ENCODE results near the gene POLR1B. TPM values are rescaled to one million over a fixed set of nuclear protein-coding genes. Genes with fewer than 3 reads are reported as not detected.

The POLR1B gene
- total and polyA plus RNA-seq, 7 experiments from 2014 or later: 10.1 to 41.8 (median 25.2) TPM

DNA sequence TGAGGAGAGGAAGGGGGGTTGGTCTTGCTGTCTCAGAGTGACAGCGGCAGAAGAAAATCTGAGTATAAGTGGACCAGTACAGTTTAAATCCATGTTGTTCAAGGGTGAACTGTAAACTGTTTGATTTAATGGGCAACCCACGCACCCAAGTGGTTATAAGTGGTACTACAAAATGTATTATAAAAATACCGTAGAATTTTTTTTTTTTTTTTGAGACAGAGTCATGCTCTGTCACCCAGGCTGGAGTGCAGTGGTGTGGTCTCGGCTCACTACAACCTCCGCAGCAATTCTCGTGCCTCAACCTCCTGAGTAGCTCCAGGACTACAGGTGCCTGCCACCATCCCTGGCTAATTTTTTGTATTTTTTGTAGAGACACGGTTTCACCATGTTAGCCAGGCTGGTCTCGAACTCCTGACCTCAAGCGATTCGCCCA, 40.1 kb downstream of the POLR1B start:
- Histone ChIP-seq H3K27me3 (ENCODE audit: control insufficient read depth in 2 of 2, insufficient read depth in 2 of 2, low read length in 2 of 2) (no peaks in the 10 kb centered on the region), H3K27ac (ENCODE audit: low read depth, low read length) (no peak overlapping the region), H3K4me3 (ENCODE audit: low read length) (no peak overlapping the region), H3K9me3 (ENCODE audit: control insufficient read depth in 2 of 3, low read length in 3 of 3) (no peaks in the 10 kb centered on the region), H3K36me3 (ENCODE audit: control insufficient read depth in 2 of 3, insufficient read depth in 3 of 3, low read length in 3 of 3) (peaks cover 0 to 12% (median 0%) of the 10 kb centered on the region in 3 experiments), H3K4me1 (ENCODE audit: control insufficient read depth in 2 of 2, insufficient read depth in 2 of 2, low read length in 2 of 2) (peaks cover 11 to 15% of the 10 kb centered on the region in 2 donors)
- ChIA-PET CTCF (interaction anchor here (0.7 kb wide), 1 partner anchor 9 kb away, joined by 4 read pairs; no protein-coding TSS in a partner anchor), POLR2A (interaction anchor here (0.6 to 1.0 kb wide), 2 partner anchors 15 to 87 kb away, joined by 3 to 5 read pairs; no protein-coding TSS in a partner anchor)
- Mint-ChIP-seq H3K36me3 (peaks cover 9 to 18% (median 11%) of the 10 kb centered on the region in 5 donors), H3K27me3 (peaks cover 0 to 2% (median 0%) of the 10 kb centered on the region in 5 donors), H3K27ac (peak overlapping the region in 5 of 9 donors; percentile 52 to 99 (median 94)), H3K4me3 (peak overlapping the region in 2 of 10 donors; percentile 21 to 58), H3K9me3 (peaks cover 0 to 7% (median 0%) of the 10 kb centered on the region in 11 donors), H3K4me1 (peaks cover 26 to 45% (median 36%) of the 10 kb centered on the region in 7 donors)
- peak in 8 of 9 donors; percentile 30 to 70 (median 54) for DNase-seq
- intact Hi-C loops (cut with micrococcal nuclease): loop anchor here (1.0 to 10.0 kb wide), 7 partner anchors 101 to 700 kb away; partner anchors contain the start of gene ANAPC1 (in 2 of the 2)
- peak; percentile 45 for ATAC-seq

DNA sequence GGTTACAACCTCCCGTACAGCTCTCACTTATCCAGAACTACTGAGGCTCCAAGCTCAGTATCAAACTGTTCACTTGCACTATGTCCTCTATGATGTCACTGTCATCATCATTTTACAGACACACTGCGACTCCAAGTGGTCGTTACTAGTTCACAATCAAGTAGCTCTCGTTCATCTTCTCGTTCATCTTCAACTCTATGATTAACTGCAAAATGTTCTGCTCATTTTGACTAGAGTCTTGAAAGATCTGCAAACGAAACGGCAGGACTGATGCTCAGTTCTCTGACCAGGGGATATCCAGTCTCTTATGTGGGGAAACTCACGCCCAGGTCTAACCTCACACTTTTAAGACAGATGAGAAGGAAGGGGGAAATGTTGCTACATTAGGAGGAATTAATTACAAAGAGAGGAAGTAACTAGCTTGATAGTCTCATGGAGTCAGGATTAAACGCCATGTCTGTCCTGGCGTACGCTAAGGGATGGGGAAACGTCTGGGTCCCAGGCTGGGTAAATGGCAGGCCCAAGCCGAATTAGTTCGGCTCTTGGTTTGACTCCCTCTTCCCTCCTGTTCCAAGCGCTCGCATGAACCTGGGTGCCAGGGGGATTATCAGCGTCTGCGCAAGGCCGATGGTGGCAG, 41.4 kb downstream of the POLR1B start:
- Mint-ChIP-seq H3K4me3 (peak overlapping the region; percentile 91 to 98 (median 96)), H3K27me3 (peaks cover 0 to 2% (median 0%) of the 10 kb centered on the region in 5 donors), H3K27ac (peak overlapping the region; percentile 93 to 99 (median 96)), H3K4me1 (peaks cover 26 to 49% (median 37%) of the 10 kb centered on the region in 7 donors), H3K36me3 (peaks cover 12 to 24% (median 15%) of the 10 kb centered on the region in 5 donors), H3K9me3 (peaks cover 0 to 7% (median 0%) of the 10 kb centered on the region in 11 donors)
- Histone ChIP-seq H3K9me3 (ENCODE audit: control insufficient read depth in 2 of 3, low read length in 3 of 3) (no peaks in the 10 kb centered on the region), H3K4me1 (ENCODE audit: control insufficient read depth in 2 of 2, insufficient read depth in 2 of 2, low read length in 2 of 2) (peaks cover 11 to 15% of the 10 kb centered on the region in 2 donors), H3K27ac (ENCODE audit: low read depth, low read length) (peak overlapping the region; percentile 79), H3K36me3 (ENCODE audit: control insufficient read depth in 2 of 3, insufficient read depth in 3 of 3, low read length in 3 of 3) (peaks cover 0 to 25% (median 0%) of the 10 kb centered on the region in 3 experiments), H3K4me3 (ENCODE audit: low read length) (peak overlapping the region; percentile 76), H3K27me3 (ENCODE audit: control insufficient read depth in 2 of 2, insufficient read depth in 2 of 2, low read length in 2 of 2) (no peaks in the 10 kb centered on the region)
- intact Hi-C loops (cut with micrococcal nuclease): loop anchor here (1.0 to 10.0 kb wide), 18 partner anchors 41 to 701 kb away; partner anchors contain the start of genes ANAPC1 (in 2 of the 2), POLR1B (in 2 of the 2), SLC20A1 (in 2 of the 2) and ZC3H6 (in 2 of the 2)
- POLR2A ChIA-PET: interaction anchor here (0.7 to 2.5 kb wide), 13 partner anchors 14 to 699 kb away, joined by 3 to 8 read pairs (median 4); partner anchors contain the start of genes ANAPC1, SLC20A1 and TMEM87B
- DNase-seq (peak in 5 of 9 donors; percentile 9 to 20 (median 11)), ATAC-seq (no peak)
- CTCF ChIA-PET: interaction anchor here (0.6 to 1.9 kb wide), 3 partner anchors 103 to 377 kb away, joined by 3 to 6 read pairs (median 5); no protein-coding TSS in a partner anchor

DNA sequence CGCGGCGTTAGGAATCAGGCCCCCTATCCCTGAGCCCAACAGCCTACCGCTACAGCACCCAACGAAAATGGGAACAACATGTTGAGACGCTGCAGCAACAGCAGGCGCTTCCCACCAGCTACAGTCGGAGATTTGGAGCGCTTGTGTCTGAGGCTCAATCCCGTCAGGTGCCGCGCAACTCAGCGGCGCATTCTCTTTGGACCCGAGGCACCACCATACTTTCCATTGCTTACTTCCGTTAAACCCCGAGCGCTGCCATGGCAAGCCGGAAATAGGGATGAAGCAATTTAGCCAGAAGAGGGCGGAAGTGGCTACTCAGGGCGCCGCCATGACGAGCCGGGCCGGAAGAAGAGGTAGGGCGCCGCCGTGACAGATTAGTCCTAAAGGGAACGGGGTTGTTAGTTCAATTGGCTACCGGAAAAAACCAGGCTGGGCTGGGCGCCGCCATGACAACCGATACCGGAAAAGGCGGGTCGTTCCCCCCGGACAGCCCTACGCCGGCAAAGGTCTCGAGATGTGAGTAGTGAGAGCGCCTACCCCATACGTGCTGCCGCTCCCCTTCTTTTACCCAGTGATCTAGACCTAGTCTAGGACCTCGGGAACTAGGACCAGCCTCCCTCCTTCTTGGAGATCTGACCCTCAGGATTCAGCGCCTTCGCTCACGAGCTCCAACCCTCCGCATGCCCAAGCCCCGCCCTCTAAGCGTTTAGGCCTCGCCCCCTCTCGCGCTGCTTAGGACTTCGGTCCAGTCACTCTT, 42.0 kb downstream of the POLR1B start, which contains the start of gene CHCHD5:
Gene CHCHD5 (plus strand): TSS at position 476 of the 757 bp plus-strand sequence. CDS start 39 bp downstream, at position 515.
- peaks cover 0 to 26% (median 0%) of the 10 kb centered on the region in 3 experiments for H3K36me3 ChIP-seq (ENCODE audit: control insufficient read depth in 2 of 3, insufficient read depth in 3 of 3, low read length in 3 of 3)
- peak within 1 kb of the TSS; percentile 79 for H3K27ac ChIP-seq (ENCODE audit: low read depth, low read length)
- H3K9me3 ChIP-seq (ENCODE audit: control insufficient read depth in 2 of 3, low read length in 3 of 3): no peaks in the 10 kb centered on the region
- Mint-ChIP-seq H3K4me1 (peaks cover 26 to 49% (median 38%) of the 10 kb centered on the region in 7 donors), H3K4me3 (peak within 1 kb of the TSS; percentile 91 to 98 (median 96)), H3K36me3 (peaks cover 12 to 24% (median 16%) of the 10 kb centered on the region in 5 donors), H3K27ac (peak within 1 kb of the TSS; percentile 93 to 99 (median 96)), H3K9me3 (peaks cover 0 to 7% (median 0%) of the 10 kb centered on the region in 11 donors), H3K27me3 (peaks cover 0 to 2% (median 0%) of the 10 kb centered on the region in 5 donors)
- DNase-seq (peak; percentile 72 to 95 (median 93)), ATAC-seq (peak; percentile 94)
- peaks cover 11 to 15% of the 10 kb centered on the region in 2 donors for H3K4me1 ChIP-seq (ENCODE audit: control insufficient read depth in 2 of 2, insufficient read depth in 2 of 2, low read length in 2 of 2)
- ChIA-PET CTCF (interaction anchor here (0.9 to 1.9 kb wide), 4 partner anchors 10 to 107 kb away, joined by 3 to 6 read pairs (median 4); no protein-coding TSS in a partner anchor), POLR2A (interaction anchor here (0.8 to 2.5 kb wide), 16 partner anchors 36 to 529 kb away, joined by 3 to 8 read pairs (median 4); partner anchors contain the start of genes SLC20A1 and TMEM87B)
- H3K27me3 ChIP-seq (ENCODE audit: control insufficient read depth in 2 of 2, insufficient read depth in 2 of 2, low read length in 2 of 2): no peaks in the 10 kb centered on the region
- intact Hi-C loops (cut with micrococcal nuclease): loop anchor here (1.0 to 10.0 kb wide), 17 partner anchors 40 to 702 kb away; partner anchors contain the start of genes ANAPC1 (in 2 of the 2), POLR1B (in 2 of the 2), SLC20A1 (in 2 of the 2) and ZC3H6 (in 2 of the 2)
- peak within 1 kb of the TSS; percentile 76 for H3K4me3 ChIP-seq (ENCODE audit: low read length)

DNA sequence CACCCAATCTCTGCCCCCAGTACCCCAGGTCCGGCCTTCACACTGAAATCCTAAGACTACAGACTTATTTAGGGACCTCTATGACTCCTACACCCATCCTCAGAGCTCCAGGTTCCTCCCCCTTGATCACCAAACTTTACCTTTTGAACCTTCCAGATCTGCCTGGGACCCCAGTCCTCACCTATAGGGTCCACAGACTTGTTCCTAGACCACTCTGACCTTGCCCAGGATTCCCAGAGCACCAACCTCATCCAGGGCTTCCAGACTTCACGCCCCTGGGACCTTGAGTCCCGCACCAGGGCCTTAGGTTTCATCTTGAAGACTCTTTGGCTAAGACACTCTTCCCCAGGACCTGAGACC, 42.6 kb downstream of the POLR1B start:
- DNase-seq (no peak), ATAC-seq (no peak)
- Histone ChIP-seq H3K4me3 (ENCODE audit: low read length) (peak overlapping the region; percentile 76), H3K36me3 (ENCODE audit: control insufficient read depth in 2 of 3, insufficient read depth in 3 of 3, low read length in 3 of 3) (peaks cover 0 to 31% (median 0%) of the 10 kb centered on the region in 3 experiments), H3K27ac (ENCODE audit: low read depth, low read length) (peak overlapping the region; percentile 79), H3K4me1 (ENCODE audit: control insufficient read depth in 2 of 2, insufficient read depth in 2 of 2, low read length in 2 of 2) (peaks cover 11 to 15% of the 10 kb centered on the region in 2 donors), H3K27me3 (ENCODE audit: control insufficient read depth in 2 of 2, insufficient read depth in 2 of 2, low read length in 2 of 2) (no peaks in the 10 kb centered on the region), H3K9me3 (ENCODE audit: control insufficient read depth in 2 of 3, low read length in 3 of 3) (no peaks in the 10 kb centered on the region)
- intact Hi-C loops (cut with micrococcal nuclease): loop anchor here (1.0 to 10.0 kb wide), 17 partner anchors 39 to 703 kb away; partner anchors contain the start of genes ANAPC1 (in 2 of the 2), POLR1B (in 2 of the 2), SLC20A1 (in 2 of the 2) and ZC3H6 (in 2 of the 2)
- peak overlapping the region; percentile 91 to 98 (median 96) for H3K4me3 Mint-ChIP-seq
- peak overlapping the region; percentile 93 to 99 (median 96) for H3K27ac Mint-ChIP-seq
- ChIA-PET CTCF (interaction anchor here (0.8 to 1.9 kb wide), 4 partner anchors 9 to 105 kb away, joined by 3 to 6 read pairs (median 4); no protein-coding TSS in a partner anchor), POLR2A (interaction anchor here (0.8 to 2.5 kb wide), 11 partner anchors 37 to 101 kb away, joined by 3 to 8 read pairs (median 4); partner anchors contain the start of gene SLC20A1)
- peaks cover 0 to 7% (median 0%) of the 10 kb centered on the region in 11 donors for H3K9me3 Mint-ChIP-seq
- peaks cover 26 to 49% (median 38%) of the 10 kb centered on the region in 7 donors for H3K4me1 Mint-ChIP-seq
- peaks cover 0 to 2% (median 0%) of the 10 kb centered on the region in 5 donors for H3K27me3 Mint-ChIP-seq
- peaks cover 12 to 24% (median 16%) of the 10 kb centered on the region in 5 donors for H3K36me3 Mint-ChIP-seq

DNA sequence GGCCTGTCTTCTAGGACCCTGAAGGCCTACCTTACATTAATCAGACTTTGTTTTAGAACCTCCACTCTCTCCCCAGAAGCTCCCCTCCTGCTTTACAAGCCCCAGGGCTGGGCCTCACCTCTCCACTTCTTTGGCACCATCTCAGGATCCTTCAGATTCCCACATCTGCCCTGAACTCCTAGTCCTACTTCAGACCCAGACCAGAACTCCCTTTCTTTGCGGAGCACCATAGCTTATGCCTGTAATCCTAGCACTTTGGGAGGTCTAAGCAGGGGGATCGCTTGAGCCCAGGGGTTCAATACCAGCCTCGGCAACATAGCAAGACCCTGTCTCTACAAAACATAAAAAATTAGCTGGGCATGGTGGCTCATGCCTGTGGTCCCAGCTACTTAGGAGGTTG, 43.1 kb downstream of the POLR1B start:
- Histone ChIP-seq H3K27ac (ENCODE audit: low read depth, low read length) (peak overlapping the region; percentile 79), H3K4me3 (ENCODE audit: low read length) (peak overlapping the region; percentile 76), H3K9me3 (ENCODE audit: control insufficient read depth in 2 of 3, low read length in 3 of 3) (no peaks in the 10 kb centered on the region), H3K27me3 (ENCODE audit: control insufficient read depth in 2 of 2, insufficient read depth in 2 of 2, low read length in 2 of 2) (no peaks in the 10 kb centered on the region), H3K36me3 (ENCODE audit: control insufficient read depth in 2 of 3, insufficient read depth in 3 of 3, low read length in 3 of 3) (peaks cover 0 to 31% (median under 1%) of the 10 kb centered on the region in 3 experiments), H3K4me1 (ENCODE audit: control insufficient read depth in 2 of 2, insufficient read depth in 2 of 2, low read length in 2 of 2) (peaks cover 11 to 15% of the 10 kb centered on the region in 2 donors)
- DNase-seq (no peak), ATAC-seq (no peak)
- H3K4me3 Mint-ChIP-seq: peak overlapping the region; percentile 91 to 98 (median 96)
- ChIA-PET CTCF (interaction anchor here (0.8 to 1.2 kb wide), 2 partner anchors 46 to 105 kb away, joined by 4 to 5 read pairs; no protein-coding TSS in a partner anchor), POLR2A (interaction anchor here (0.8 to 2.5 kb wide), 9 partner anchors 37 to 101 kb away, joined by 3 to 8 read pairs (median 4); partner anchors contain the start of gene SLC20A1)
- H3K36me3 Mint-ChIP-seq: peaks cover 12 to 26% (median 18%) of the 10 kb centered on the region in 5 donors
- H3K9me3 Mint-ChIP-seq: peaks cover 0 to 7% (median 0%) of the 10 kb centered on the region in 11 donors
- peaks cover 0 to 2% (median 0%) of the 10 kb centered on the region in 5 donors for H3K27me3 Mint-ChIP-seq
- peaks cover 26 to 49% (median 38%) of the 10 kb centered on the region in 7 donors for H3K4me1 Mint-ChIP-seq
- intact Hi-C loops (cut with micrococcal nuclease): loop anchor here (2.0 to 10.0 kb wide), 3 partner anchors 41 to 461 kb away; partner anchors contain the start of gene ZC3H8 (in 1 of the 2)
- H3K27ac Mint-ChIP-seq: peak overlapping the region; percentile 93 to 99 (median 96)

Data from naive thymus-derived CD4-positive, alpha-beta T cell (primary cell).